IPS-15b (cell line): ENCODE measurements around the gene GRXCR1.

Source experiments
- H3K27me3 ChIP-seq: one replicate; pipeline ENCODE4 v1.6.1; 2013; ENCODE audit warnings: low read length; ENCODE audit not compliant: control insufficient read depth, insufficient read depth
- H3K36me3 ChIP-seq: one replicate; pipeline ENCODE4 v1.6.1; 2013; ENCODE audit warnings: low read length; ENCODE audit not compliant: control insufficient read depth, insufficient read depth
- H3K4me1 ChIP-seq: one replicate; pipeline ENCODE4 v1.6.1; 2013; ENCODE audit warnings: mild to moderate bottlenecking, low read length; ENCODE audit not compliant: control insufficient read depth, insufficient read depth
- H3K4me3 ChIP-seq: one replicate; pipeline ENCODE4 v1.5.1; 2013; ENCODE audit warnings: low read depth, low read length
- H3K9ac ChIP-seq: one replicate; pipeline ENCODE4 v1.6.1; 2013; ENCODE audit warnings: low read depth, mild to moderate bottlenecking, low read length
- H3K9me3 ChIP-seq: one replicate; pipeline ENCODE4 v1.6.1; 2013; ENCODE audit warnings: mild to moderate bottlenecking, low read length; ENCODE audit not compliant: control insufficient read depth, insufficient read depth

Gene GRXCR1

DNA sequence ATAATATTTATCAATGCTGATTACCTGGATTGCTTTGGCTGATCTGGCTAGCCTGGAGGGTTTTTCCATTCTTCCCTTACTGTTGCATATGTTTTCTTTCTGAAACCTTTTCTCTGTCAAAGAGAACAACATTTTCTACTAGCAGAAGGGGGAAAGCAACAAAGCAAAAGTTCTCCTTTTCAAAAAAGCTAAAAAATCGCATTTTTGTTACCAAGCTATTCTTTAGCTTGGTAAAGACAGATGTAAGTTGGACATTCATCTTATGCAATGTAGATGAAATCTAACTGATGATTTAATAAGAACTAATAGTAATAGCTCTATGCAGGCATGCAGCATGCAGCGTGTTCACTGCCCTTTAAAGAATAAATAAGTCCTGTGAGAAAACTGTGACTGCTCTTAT, at the start of gene GRXCR1:
Gene GRXCR1 (plus strand): TSS at position 301 of the 400 bp plus-strand sequence. CDS start 554 bp downstream, outside the sequence.
- Histone ChIP-seq H3K27me3 (no peaks in the 10 kb centered on the region), H3K4me3 (no peak within 1 kb of the TSS), H3K9ac (no peak within 1 kb of the TSS), H3K9me3 (no peaks in the 10 kb centered on the region), H3K36me3 (no peaks in the 10 kb centered on the region), H3K4me1 (no peaks in the 10 kb centered on the region)

GRCh38 chr4:42843694-42844093, 48.8 kb upstream of the GRXCR1 start:
- Histone ChIP-seq H3K27me3 (no peaks in the 10 kb centered on the region), H3K4me1 (no peaks in the 10 kb centered on the region), H3K4me3 (no peak overlapping the region), H3K36me3 (no peaks in the 10 kb centered on the region), H3K9ac (no peak overlapping the region), H3K9me3 (no peaks in the 10 kb centered on the region)

GRCh38 chr4:42844422-42845070, 48.0 kb upstream of the GRXCR1 start:
- Histone ChIP-seq H3K27me3 (no peaks in the 10 kb centered on the region), H3K36me3 (no peaks in the 10 kb centered on the region), H3K4me3 (no peak overlapping the region), H3K9me3 (no peaks in the 10 kb centered on the region), H3K4me1 (no peaks in the 10 kb centered on the region), H3K9ac (no peak overlapping the region)

GRCh38 chr4:42845586-42845985, 46.9 kb upstream of the GRXCR1 start:
- H3K4me3 ChIP-seq: no peak overlapping the region
- no peaks in the 10 kb centered on the region for H3K36me3 ChIP-seq
- H3K9ac ChIP-seq: no peak overlapping the region

DNA sequence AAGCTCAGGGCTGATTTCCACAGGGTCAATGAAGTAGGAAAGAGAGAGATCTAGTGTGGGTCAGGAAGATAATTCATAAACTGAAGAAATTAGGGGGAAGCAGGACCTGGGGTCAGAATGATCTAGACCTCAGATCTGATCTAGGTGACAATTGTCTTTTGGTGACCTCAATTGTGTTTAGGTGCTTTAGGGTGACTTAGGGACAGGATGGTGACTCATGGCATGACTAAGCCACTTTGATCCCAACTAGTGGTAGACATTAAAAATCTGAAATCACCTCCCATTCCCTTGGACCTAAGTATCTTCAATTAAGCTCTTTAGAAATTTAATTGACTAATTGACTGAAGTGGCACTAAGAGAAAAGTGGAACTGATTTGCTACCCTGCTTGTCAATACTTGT, 36.7 kb upstream of the GRXCR1 start:
- Histone ChIP-seq H3K4me1 (no peaks in the 10 kb centered on the region), H3K36me3 (no peaks in the 10 kb centered on the region), H3K4me3 (no peak overlapping the region), H3K9me3 (no peaks in the 10 kb centered on the region), H3K9ac (no peak overlapping the region), H3K27me3 (no peaks in the 10 kb centered on the region)

More at GRCh38 chr4:42845586-42845985, 46.9 kb upstream of the GRXCR1 start:
- no peaks in the 10 kb centered on the region for H3K9me3 ChIP-seq
- no peaks in the 10 kb centered on the region for H3K4me1 ChIP-seq
- no peaks in the 10 kb centered on the region for H3K27me3 ChIP-seq

GRCh38 chr4:42865572-42866189, 26.8 kb upstream of the GRXCR1 start:
- Histone ChIP-seq H3K36me3 (no peaks in the 10 kb centered on the region), H3K4me1 (no peaks in the 10 kb centered on the region), H3K4me3 (no peak overlapping the region), H3K27me3 (no peaks in the 10 kb centered on the region), H3K9ac (no peak overlapping the region), H3K9me3 (no peaks in the 10 kb centered on the region)

GRCh38 chr4:42871261-42871660, 21.3 kb upstream of the GRXCR1 start:
- H3K9ac ChIP-seq: no peak overlapping the region
- H3K9me3 ChIP-seq: no peaks in the 10 kb centered on the region
- no peaks in the 10 kb centered on the region for H3K36me3 ChIP-seq
- H3K27me3 ChIP-seq: no peaks in the 10 kb centered on the region
- no peak overlapping the region for H3K4me3 ChIP-seq
- H3K4me1 ChIP-seq: no peaks in the 10 kb centered on the region

DNA sequence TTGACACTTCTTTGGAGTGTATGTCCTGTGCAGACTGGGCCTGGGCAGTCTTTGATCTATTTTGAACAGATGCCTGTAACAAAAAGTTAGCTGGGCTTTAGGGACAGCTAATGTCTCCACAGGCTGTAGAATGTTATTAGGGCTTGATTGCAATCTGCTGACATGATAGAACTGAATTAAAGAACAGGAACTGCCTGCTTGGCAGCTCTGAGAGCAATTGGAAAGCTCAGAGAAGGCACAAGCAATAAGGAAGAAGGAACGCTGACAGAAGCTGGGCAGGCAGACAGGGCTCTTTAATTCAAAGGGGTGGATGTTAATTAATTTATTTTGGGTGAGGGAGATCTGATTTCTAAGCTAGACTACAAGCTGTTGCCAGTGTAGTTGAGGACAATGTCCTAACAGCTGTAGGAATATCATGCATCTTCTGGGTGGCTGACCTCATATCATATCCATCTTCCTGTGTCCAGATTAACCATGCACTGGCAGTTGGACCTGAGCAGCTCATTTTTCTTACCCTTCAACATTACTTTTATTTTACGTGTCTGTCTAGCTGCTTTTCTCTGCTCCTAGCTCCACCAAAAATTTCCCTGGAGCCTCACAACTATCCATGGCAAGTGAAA, 20.7 kb upstream of the GRXCR1 start:
- Histone ChIP-seq H3K27me3 (no peaks in the 10 kb centered on the region), H3K4me3 (no peak overlapping the region), H3K9me3 (no peaks in the 10 kb centered on the region), H3K9ac (no peak overlapping the region), H3K36me3 (no peaks in the 10 kb centered on the region), H3K4me1 (no peaks in the 10 kb centered on the region)

- H3K27me3 ChIP-seq: no peaks in the 10 kb centered on the region
- H3K36me3 ChIP-seq: no peaks in the 10 kb centered on the region
- H3K9ac ChIP-seq: no peak overlapping the region
- no peaks in the 10 kb centered on the region for H3K9me3 ChIP-seq
- H3K4me1 ChIP-seq: no peaks in the 10 kb centered on the region
- no peak overlapping the region for H3K4me3 ChIP-seq
These were observed 13.7 kb upstream of the GRXCR1 start for GRCh38 chr4:42878863-42879262.

DNA sequence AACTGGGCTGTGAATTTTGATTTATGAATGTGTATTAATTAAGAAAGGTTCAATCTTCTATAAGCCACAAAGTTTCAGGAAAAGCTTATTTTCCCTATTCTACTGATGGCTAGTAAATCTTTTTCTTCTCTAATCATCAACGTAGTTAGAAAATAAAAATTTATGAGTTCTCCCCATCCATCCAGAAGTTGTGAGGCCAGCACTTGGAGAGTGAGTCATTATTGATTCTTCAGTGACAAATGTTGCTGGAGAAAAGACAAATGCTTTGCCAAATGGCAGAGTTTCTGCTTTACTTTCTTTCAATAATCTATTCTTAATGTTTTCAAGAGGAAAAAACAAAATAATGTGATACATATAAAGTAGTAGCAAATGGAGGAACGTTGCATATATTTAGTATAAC, 11.3 kb upstream of the GRXCR1 start:
- Histone ChIP-seq H3K9ac (no peak overlapping the region), H3K4me3 (no peak overlapping the region), H3K9me3 (no peaks in the 10 kb centered on the region), H3K27me3 (no peaks in the 10 kb centered on the region), H3K36me3 (no peaks in the 10 kb centered on the region), H3K4me1 (no peaks in the 10 kb centered on the region)

DNA sequence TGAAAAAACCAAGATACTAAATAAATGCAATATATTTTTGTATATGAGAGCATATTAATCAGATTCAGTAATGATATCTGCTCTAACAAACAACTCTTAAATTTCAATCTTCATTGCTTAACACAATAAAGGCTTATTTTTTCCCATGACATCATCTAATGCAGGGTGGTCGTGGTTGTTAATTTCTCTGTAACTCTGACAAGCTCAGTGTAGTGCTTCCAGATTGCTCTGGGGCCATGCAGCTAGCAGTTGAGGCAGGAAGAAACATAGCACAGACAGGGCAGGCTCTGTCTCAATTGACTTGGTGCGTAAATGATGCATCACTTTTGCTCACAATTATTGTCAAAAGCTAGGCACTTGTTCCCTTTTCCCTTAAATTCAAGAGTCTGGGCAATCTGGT, 869 bp upstream of the GRXCR1 start:
- no peaks in the 10 kb centered on the region for H3K27me3 ChIP-seq
- no peak overlapping the region for H3K9ac ChIP-seq
- H3K4me3 ChIP-seq: no peak overlapping the region
- H3K36me3 ChIP-seq: no peaks in the 10 kb centered on the region
- no peaks in the 10 kb centered on the region for H3K9me3 ChIP-seq
- H3K4me1 ChIP-seq: no peaks in the 10 kb centered on the region

DNA sequence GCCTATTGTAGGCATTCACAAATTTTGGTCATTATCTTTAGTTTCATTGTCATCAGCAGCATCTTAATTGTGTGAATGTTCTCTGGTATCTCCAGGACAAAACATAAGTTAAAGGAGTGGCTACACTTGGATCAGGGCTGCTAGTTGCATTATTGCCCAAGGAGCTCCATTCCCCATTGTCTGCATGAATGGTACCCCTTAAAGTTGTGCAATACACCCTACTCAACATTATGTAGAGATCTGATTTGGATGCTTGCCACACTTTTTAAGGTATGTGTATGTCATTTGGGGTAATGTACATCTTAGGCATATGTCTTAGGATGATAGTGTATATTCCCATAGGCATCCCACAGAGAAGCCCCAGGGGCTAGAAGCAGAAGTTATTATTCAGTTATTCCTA, 2.9 kb downstream of the GRXCR1 start:
- H3K4me3 ChIP-seq: no peak overlapping the region
- H3K4me1 ChIP-seq: no peaks in the 10 kb centered on the region
- H3K9ac ChIP-seq: no peak overlapping the region
- H3K27me3 ChIP-seq: no peaks in the 10 kb centered on the region
- H3K36me3 ChIP-seq: no peaks in the 10 kb centered on the region
- no peaks in the 10 kb centered on the region for H3K9me3 ChIP-seq
